Endothelial cell of umbilical vein (primary cell): ENCODE data around the gene MGLL. TPM values are rescaled to one million over a fixed set of nuclear protein-coding genes. Genes with fewer than 3 reads are reported as not detected.

Experiments used
- BruUV-seq: library from RNA; stranded (reverse); fragments of 400-500 nt; replicated peaks from 2 replicates; lab custom pipeline; 2021; lab: Mats Ljungman, UMichigan
- CTCF ChIA-PET: fragments of 300-600, 350-600 bp; sonication (Branson Sonifier 250); formaldehyde crosslinking; loops from one replicate; lab custom pipeline; 2021; ENCODE audit warnings: antibody characterized with exemption, inconsistent platforms; lab: Charles Lee
- POLR2A ChIA-PET: fragments of 300-600, 350-600 bp; sonication (Branson Sonifier 250); formaldehyde crosslinking; loops from one replicate; lab custom pipeline; 2021; ENCODE audit warnings: antibody characterized with exemption, inconsistent platforms; lab: Charles Lee
- DNase-seq: peaks from one replicate; pipeline ENCODE4 v3.0.0-alpha.2; 2011; ENCODE audit warnings: low read depth, low spot score
- FAIRE-seq: peaks from 2 replicates; lab custom pipeline; 2011; peaks lifted over from hg19 to GRCh38; lab: Jason Lieb, UNC
- H2AFZ ChIP-seq: 2 replicates; pipeline ENCODE4 v1.6.0; 2012; ENCODE audit warnings: low read depth, low read length, control low read depth, inconsistent platforms
- H3K27ac ChIP-seq: 2 replicates; pipeline ENCODE4 v1.5.1; 2011; ENCODE audit warnings: low read depth, mild to moderate bottlenecking, control low read depth, low read length, moderate library complexity; ENCODE audit not compliant: insufficient read depth
- H3K27me3 ChIP-seq, 2 experiments: 2 replicates each; pipeline versions ENCODE4 v1.6.0 to v1.6.1; 2011; ENCODE audit warnings: low read length in 2 of 2, mixed read lengths in 1 of 2; ENCODE audit not compliant: control insufficient read depth in 2 of 2, insufficient read depth in 2 of 2
- H3K36me3 ChIP-seq, 2 experiments: 2 replicates in 1 of 2; 3 replicates in 1 of 2; pipeline ENCODE4 v1.5.1; 2011; ENCODE audit warnings: low read length in 2 of 2, mild to moderate bottlenecking in 1 of 2, moderate library complexity in 1 of 2; ENCODE audit not compliant: control insufficient read depth in 2 of 2, insufficient read depth in 2 of 2; ENCODE audit errors: extremely low read depth in 1 of 2
- H3K4me1 ChIP-seq: 3 replicates; pipeline ENCODE4 v1.5.1; 2011; ENCODE audit warnings: mild to moderate bottlenecking, low read length; ENCODE audit not compliant: control insufficient read depth, insufficient read depth; ENCODE audit errors: extremely low read depth
- H3K4me2 ChIP-seq: 2 replicates; pipeline ENCODE4 v1.6.1; 2011; ENCODE audit warnings: low read length, control low read depth, mixed read lengths; ENCODE audit not compliant: insufficient read depth
- H3K4me3 ChIP-seq, 3 experiments: fragments of 200-600 bp in 1 of 3; sonication (generic), shearing (Covaris generic) in 1 of 3; replicated peaks in 1 of 3; 2 replicates each; pipeline ENCODE4 v1.5.1; 2011 to 2016; ENCODE audit warnings: control low read depth in 3 of 3, low read length in 3 of 3, mild to moderate bottlenecking in 2 of 3, inconsistent platforms in 1 of 3, low read depth in 1 of 3, moderate library complexity in 1 of 3; ENCODE audit not compliant: insufficient read depth in 1 of 3
- H3K79me2 ChIP-seq: 2 replicates; pipeline ENCODE4 v1.6.0; 2012; ENCODE audit warnings: low read length, inconsistent platforms; ENCODE audit not compliant: control insufficient read depth, insufficient read depth
- H3K9ac ChIP-seq: replicated peaks from 2 replicates; pipeline ENCODE3; 2011; ENCODE audit warnings: low read length, control low read depth; ENCODE audit not compliant: insufficient read depth; ENCODE audit errors: extremely low read depth
- H3K9me1 ChIP-seq: replicated peaks from 3 replicates; pipeline ENCODE4 v1.6.0; 2011; ENCODE audit warnings: mild to moderate bottlenecking, low read length; ENCODE audit not compliant: control insufficient read depth, insufficient read depth; ENCODE audit errors: extremely low read depth
- H3K9me3 ChIP-seq: replicated peaks from 2 replicates; pipeline ENCODE4 v1.5.1; 2012; ENCODE audit warnings: low read length, inconsistent platforms; ENCODE audit not compliant: control insufficient read depth, insufficient read depth
- H4K20me1 ChIP-seq: replicated peaks from 2 replicates; pipeline ENCODE3; 2011; ENCODE audit warnings: mild to moderate bottlenecking, low read length; ENCODE audit not compliant: control insufficient read depth, insufficient read depth; ENCODE audit errors: extremely low read depth
- CTCF ChIP-seq, 2 donors: IDR thresholded peaks; 1 replicate in 1 of 2; 2 replicates in 1 of 2; pipeline ENCODE4 v1.5.1; 2011; ENCODE audit warnings: low read length in 2 of 2, mild to moderate bottlenecking in 2 of 2, moderate library complexity in 2 of 2, control low read depth in 1 of 2, inconsistent platforms in 1 of 2, low read depth in 1 of 2; ENCODE audit not compliant: insufficient read depth in 1 of 2; ENCODE audit errors: extremely low read depth in 1 of 2
- EZH2 ChIP-seq: IDR thresholded peaks from 2 replicates; pipeline ENCODE4 v1.6.1; 2012; ENCODE audit warnings: borderline replicate concordance, low read depth, mild to moderate bottlenecking, moderate library complexity, low read length, inconsistent platforms; ENCODE audit not compliant: severe bottlenecking
- FOS ChIP-seq: IDR thresholded peaks from 2 replicates; pipeline ENCODE4 v1.6.1; 2011; ENCODE audit warnings: mild to moderate bottlenecking, low read length, moderate library complexity, borderline replicate concordance; ENCODE audit not compliant: insufficient read depth
- GATA2 ChIP-seq: IDR thresholded peaks from 2 replicates; pipeline ENCODE4 v1.7.0; 2011; ENCODE audit warnings: low read depth, mild to moderate bottlenecking, moderate library complexity, mixed read lengths, low read length; ENCODE audit not compliant: insufficient read length, insufficient read depth
- JUN ChIP-seq: IDR thresholded peaks from 2 replicates; pipeline ENCODE4 v1.6.1; 2011; ENCODE audit warnings: borderline replicate concordance, low read depth; ENCODE audit not compliant: insufficient read length, insufficient read depth
- MAX ChIP-seq: IDR thresholded peaks from 2 replicates; pipeline ENCODE4 v1.6.1; 2011; ENCODE audit not compliant: insufficient read depth, insufficient read length
- MYC ChIP-seq: IDR thresholded peaks from one replicate; pipeline ENCODE4 v1.6.1; 2011; ENCODE audit warnings: mild to moderate bottlenecking, low read depth, low read length
- POLR2A ChIP-seq: IDR thresholded peaks from 2 replicates; pipeline ENCODE4 v1.6.1; 2012; ENCODE audit warnings: low read depth, mild to moderate bottlenecking, control low read depth, low read length
- POLR2AphosphoS5 ChIP-seq: IDR thresholded peaks from 2 replicates; pipeline ENCODE4 v1.6.1; 2012; ENCODE audit warnings: low read depth, mild to moderate bottlenecking, control low read depth, low read length, moderate library complexity; ENCODE audit not compliant: insufficient read depth
- dilution Hi-C: fragments of 300-500 bp; cut with MboI; formaldehyde crosslinking; loops from one replicate; pipeline ENCODE4 v1.15.0; 2019; ENCODE audit warnings: low sequenced_read_pairs; ENCODE audit not compliant: extremely low pct_ligation_motif_present
- intact Hi-C: fragments of 100-400 bp; cut with micrococcal nuclease; formaldehyde crosslinking; loops from one replicate; pipeline ENCODE4 v1.10.0; 2022
- polyA plus RNA-seq, 4 experiments: library from polyadenylated mRNA; depleted of rRNA in 3 of 4; stranded (reverse) in 3 of 4; unstranded in 1 of 4; fragments of >200 nt; gene quantifications; 2 replicates each; pipeline versions ENCODE4 v1.2.1 to v1.2.3, GENCODE V29; 2011 to 2012; ENCODE audit warnings: missing spikeins in 1 of 4
- total RNA-seq: library from RNA; stranded (reverse); gene quantifications from 2 replicates; pipeline ENCODE4 v1.2.3, GENCODE V29; 2021

The MGLL gene
- total and polyA plus RNA-seq, 2 donors (not counting 3 experiments of a cell fraction or from before 2014, with no cell fraction given) = 30.7 to 60.2 TPM

- no peaks in the 10 kb centered on the region for H3K27me3 ChIP-seq
- H4K20me1 ChIP-seq = no peaks in the 10 kb centered on the region
- FAIRE-seq = no peak
- peaks cover 21% of the 10 kb centered on the region for H3K79me2 ChIP-seq
- BruUV-seq = no TSS peak
- H3K9ac ChIP-seq = no peak overlapping the region
- ChIA-PET POLR2A (no interaction called here), CTCF (no interaction called here)
- TF ChIP-seq MYC = no peak
- no peak for TF ChIP-seq FOS
- no peak for TF ChIP-seq EZH2
- no peak for TF ChIP-seq GATA2
- TF ChIP-seq JUN = no peak
- no peak for DNase-seq
- intact Hi-C loops (no loop called here), dilution Hi-C loops (no loop called here)
- H3K4me3 ChIP-seq = no peak overlapping the region
- H3K9me3 ChIP-seq = no peaks in the 10 kb centered on the region
- H2AFZ ChIP-seq = no peak overlapping the region
- no peak overlapping the region for H3K27ac ChIP-seq
- H3K4me2 ChIP-seq = no peak overlapping the region
- peaks cover 37% of the 10 kb centered on the region for H3K4me1 ChIP-seq
- no peaks in the 10 kb centered on the region for H3K36me3 ChIP-seq
- no peaks in the 10 kb centered on the region for H3K9me1 ChIP-seq
Observed at GRCh38 chr3:127796045-127796830, 26.1 kb downstream of the MGLL start.

- H3K27ac ChIP-seq = no peak overlapping the region
- DNase-seq = no peak
- FAIRE-seq = no peak
- no peaks in the 10 kb centered on the region for H3K9me1 ChIP-seq
- H3K9me3 ChIP-seq = no peaks in the 10 kb centered on the region
- H3K9ac ChIP-seq = no peak overlapping the region
- H3K4me1 ChIP-seq = peaks cover 26% of the 10 kb centered on the region
- H3K4me2 ChIP-seq = no peak overlapping the region
- dilution Hi-C loops = no loop called here
- BruUV-seq = no TSS peak
- H3K36me3 ChIP-seq = no peaks in the 10 kb centered on the region
- TF ChIP-seq FOS (no peak), POLR2AphosphoS5 (no peak), MAX (no peak), EZH2 (no peak), JUN (no peak), CTCF (IDR thresholded peaks at IDR 0.05; ENCODE audit: extremely low read depth in 1 of 2, insufficient read depth in 1 of 2, low read depth in 1 of 2, low read length in 2 of 2) (no peak), MYC (no peak), GATA2 (no peak), POLR2A (no peak)
- POLR2A ChIA-PET = no interaction called here
- H4K20me1 ChIP-seq = no peaks in the 10 kb centered on the region
- no peak overlapping the region for H3K4me3 ChIP-seq
- H3K79me2 ChIP-seq = peaks cover 30% of the 10 kb centered on the region
- H2AFZ ChIP-seq = no peak overlapping the region
- intact Hi-C loops = no loop called here
- H3K27me3 ChIP-seq = no peaks in the 10 kb centered on the region
- CTCF ChIA-PET = no interaction called here
Observed at GRCh38 chr3:127794972-127795371, 27.3 kb downstream of the MGLL start.
